HG02798 (cell line): ENCODE measurements around the gene CRY1.
"Not testable (repeated sequence)": the region's sequence is repeated elsewhere in the genome, so short reads cannot be mapped to it uniquely, and the experiment has no call there.

Experiments
- ATAC-seq: cut with Tn5 transposase; IDR thresholded peaks from one replicate; pipeline ENCODE4 v1.9.1; 2021; ENCODE audit warnings: mild to moderate bottlenecking; ENCODE audit not compliant: unreplicated experiment, poor library complexity

Gene CRY1

DNA sequence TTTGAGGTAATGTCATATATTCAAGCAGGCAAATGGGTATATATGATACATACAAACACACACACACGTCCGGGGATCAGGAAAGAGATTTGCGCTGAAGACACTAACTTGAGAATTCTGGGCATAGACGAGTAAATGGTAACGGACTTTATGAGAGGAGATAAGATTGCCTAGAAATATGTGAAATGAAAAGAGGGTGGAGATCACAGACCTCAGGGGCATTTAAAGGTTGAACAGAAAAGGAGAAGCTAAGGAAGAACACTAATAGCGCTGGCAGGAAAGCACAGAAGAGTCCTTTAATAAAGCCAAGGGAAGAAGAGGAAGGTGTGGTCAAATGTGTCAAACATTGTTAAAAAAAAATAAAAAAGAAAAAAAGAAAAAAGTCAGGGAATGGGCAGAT lies 13.1 kb downstream of the CRY1 start:
- ATAC-seq = no peak

- ATAC-seq = no peak
These were observed 14.0 kb downstream of the CRY1 start for GRCh38 chr12:107079172-107080011.

DNA sequence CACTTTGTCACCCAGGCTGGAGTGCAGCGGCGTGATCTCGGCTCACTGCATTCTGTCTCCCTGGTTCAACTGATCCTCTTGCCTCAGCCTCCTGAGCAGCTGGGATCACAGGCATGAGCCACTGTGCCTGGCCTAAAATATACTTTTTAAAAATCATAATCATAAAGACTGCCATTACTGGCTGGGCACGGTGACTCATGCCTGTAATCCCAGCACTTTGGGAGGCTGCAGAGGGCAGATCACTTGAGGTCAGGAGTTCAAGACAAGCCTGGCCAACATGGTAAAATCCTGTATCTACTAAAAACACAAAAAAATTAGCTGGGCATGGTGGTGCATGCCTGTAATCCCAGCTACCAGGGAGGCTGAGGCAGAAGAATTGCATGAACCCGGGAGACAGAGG lies 20.1 kb downstream of the CRY1 start:
- ATAC-seq = not testable (repeated sequence)

GRCh38 chr12:107066691-107067090 lies 26.7 kb downstream of the CRY1 start:
- no peak for ATAC-seq

GRCh38 chr12:107064687-107065086 lies 28.7 kb downstream of the CRY1 start:
- no peak for ATAC-seq

- no peak for ATAC-seq
These were observed 29.1 kb downstream of the CRY1 start for GRCh38 chr12:107064243-107064642.

DNA sequence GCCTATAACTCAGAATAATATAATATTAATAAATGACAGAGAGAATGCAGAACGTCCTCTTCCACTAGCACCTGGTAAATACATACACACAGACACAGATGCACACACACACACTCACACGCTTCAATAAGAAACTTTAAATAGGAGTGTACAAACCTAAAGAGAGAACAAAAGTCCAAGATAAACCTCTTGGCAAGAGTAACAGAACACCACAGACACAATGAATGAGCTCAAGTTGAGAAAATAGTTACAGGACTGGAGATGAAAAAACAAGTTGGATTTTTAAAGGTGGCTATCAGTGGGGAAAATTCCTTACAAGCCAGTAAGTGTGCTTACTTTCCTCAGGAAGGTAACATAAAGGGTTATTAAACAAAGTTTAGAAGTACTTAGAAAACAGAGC lies 35.2 kb downstream of the CRY1 start:
- ATAC-seq = no peak

GRCh38 chr12:107057071-107057834 lies 36.1 kb downstream of the CRY1 start:
- no peak for ATAC-seq

DNA sequence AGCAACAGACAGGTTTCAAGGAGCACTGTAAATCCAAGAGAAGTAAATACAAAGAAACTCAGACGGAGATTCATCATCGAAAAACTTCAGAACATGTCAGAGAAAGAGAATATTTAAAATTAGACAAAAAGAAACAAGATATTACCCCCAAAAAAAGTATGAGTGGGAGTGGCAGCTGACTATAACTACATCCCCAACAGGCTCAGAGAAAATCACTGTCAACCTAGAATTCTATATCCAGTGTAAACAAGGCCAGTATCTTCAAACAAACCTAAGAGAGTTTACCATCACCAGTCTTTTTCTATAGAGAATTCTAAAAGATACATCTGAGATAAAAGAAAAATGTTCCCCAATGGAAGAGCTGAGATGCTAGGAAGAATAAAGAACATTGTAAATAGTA lies 39.6 kb downstream of the CRY1 start:
- no peak for ATAC-seq

DNA sequence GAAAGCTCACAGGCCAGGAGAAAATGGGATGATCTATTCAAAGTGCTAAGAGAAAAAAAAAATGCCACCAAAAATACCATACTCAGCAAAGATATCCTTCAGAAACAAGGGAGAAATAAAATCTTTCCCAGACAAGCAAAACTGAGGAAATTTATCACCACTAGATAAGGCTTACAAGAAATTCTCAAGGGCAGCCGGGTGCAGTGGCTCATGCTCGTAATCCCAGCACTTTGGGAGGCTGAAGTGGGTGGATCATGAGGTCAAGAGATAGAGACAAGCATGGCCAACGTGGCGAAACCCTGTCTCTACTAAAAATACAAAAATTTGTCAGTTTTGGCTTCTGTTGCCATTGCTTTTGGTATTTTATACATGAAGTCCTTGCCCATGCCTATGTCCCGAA lies 48.2 kb downstream of the CRY1 start:
- ATAC-seq = no peak

GRCh38 chr12:107042801-107043200 lies 50.5 kb downstream of the CRY1 start:
- ATAC-seq = no peak

- no peak for ATAC-seq
These were observed 57.6 kb downstream of the CRY1 start for GRCh38 chr12:107035733-107036132.

- ATAC-seq = no peak
These were observed 59.3 kb downstream of the CRY1 start for GRCh38 chr12:107033758-107034739.

GRCh38 chr12:107032266-107032665 lies 61.1 kb downstream of the CRY1 start:
- no peak for ATAC-seq

DNA sequence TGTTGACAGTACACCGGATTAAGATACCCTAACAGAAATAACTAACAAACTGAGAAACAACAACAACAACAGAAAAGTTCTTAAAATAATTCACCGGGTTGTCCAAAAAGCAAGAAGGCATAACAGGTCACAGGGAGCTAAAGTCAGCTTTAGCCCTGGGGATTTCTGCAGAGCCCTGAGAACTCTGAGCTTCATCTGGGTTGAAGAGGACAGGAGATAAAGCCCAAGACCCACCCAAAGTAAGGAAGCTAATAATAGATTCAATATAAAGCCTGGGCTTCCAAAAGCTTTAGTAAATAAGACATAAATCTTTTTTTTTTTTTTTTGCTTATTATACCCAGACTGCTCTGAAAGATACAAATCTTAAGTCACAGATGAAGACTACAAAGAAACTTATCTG lies 62.3 kb downstream of the CRY1 start:
- no peak for ATAC-seq

DNA sequence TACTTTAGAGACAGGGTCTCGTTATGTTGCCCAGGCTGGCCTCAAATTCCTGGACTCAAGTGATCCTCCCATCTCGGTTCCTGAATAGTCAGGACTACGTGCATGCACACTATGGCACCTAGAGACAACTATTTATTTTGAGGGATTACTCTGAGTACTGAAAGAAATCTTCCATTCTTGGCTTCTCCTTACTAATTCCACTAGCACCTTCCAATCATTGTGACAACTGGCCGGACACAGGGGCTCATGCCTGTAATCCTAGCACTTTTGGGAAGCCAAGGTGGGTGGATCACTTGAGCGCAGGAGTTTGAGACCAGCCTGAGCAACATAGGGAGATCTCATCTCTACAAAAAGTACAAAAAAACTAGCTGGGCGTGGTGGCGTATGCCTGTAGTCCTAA lies 64.3 kb downstream of the CRY1 start:
- ATAC-seq = no peak

DNA sequence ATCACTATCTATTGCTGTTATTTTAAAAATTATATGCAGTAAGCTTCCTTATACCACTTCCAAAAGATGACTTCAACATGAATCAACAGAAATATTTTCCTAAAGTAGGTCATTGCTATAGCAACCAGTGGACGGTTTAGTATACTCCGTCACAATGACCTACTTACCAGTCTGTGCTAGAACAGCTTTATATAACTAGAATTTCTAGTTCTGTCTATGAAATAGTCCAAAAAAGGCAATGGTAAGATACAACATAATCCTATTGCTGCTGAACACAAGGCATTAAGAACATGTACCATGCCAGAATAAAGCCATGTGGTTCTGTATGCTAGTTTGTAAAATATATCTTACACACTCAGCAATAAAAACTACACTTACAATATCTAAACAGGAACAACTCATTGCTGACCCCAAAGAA lies 65.7 kb downstream of the CRY1 start:
- no peak for ATAC-seq

- no peak for ATAC-seq
These were observed 66.3 kb downstream of the CRY1 start for GRCh38 chr12:107026806-107027635.

DNA sequence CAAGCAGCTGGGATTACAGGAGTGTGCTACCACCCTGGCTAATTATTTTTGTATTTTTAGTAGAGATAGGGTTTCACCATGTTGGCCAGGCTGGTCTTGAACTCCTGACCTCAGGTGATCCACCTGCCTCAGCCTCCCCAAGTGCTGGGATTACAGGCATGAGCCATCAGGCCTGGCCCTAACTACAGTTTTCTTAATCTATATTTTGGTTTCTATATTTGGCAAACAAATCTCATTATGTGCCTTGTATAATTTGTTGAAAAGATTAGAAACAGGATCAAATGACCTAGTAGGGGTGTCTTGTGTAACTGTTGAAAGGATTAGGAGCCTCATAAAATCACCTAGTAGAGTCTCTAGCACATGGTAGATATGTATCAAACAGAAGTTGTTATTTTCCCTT lies 67.0 kb downstream of the CRY1 start:
- ATAC-seq = not testable (repeated sequence)

DNA sequence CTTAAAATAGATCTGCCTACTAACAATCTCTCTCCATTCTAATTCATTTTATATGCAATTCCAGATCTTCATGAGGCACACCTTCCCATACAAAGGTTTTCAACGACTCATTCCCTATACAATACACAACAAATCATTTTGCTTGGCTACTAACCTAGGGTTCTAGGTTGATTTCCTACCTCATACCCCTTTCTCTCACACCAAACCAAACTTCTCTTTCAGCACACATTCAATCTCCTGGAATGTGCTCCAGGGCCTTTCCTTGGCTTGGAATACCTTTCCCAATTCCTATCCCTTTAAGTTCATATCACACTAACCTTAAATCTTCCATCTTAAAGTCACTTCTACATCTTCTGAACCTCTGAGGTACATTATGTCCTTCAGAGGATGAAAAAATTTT lies 67.7 kb downstream of the CRY1 start:
- no peak for ATAC-seq
